OCI-LY7 (cell line): ENCODE results near the gene SCARB1. TPM values are rescaled to one million over a fixed set of nuclear protein-coding genes. Genes with fewer than 3 reads are reported as not detected.

Source experiments
- BruUV-seq: library from RNA; stranded (reverse); fragments of 400-500 nt; replicated peaks from 2 replicates; lab custom pipeline; 2021; lab: Mats Ljungman, UMichigan
- CTCF ChIA-PET: fragments of 300-600 bp; sonication (Branson Sonifier 250); formaldehyde crosslinking; loops from one replicate; lab custom pipeline; 2022; ENCODE audit warnings: antibody characterized with exemption; ENCODE audit not compliant: unreplicated experiment; lab: Charles Lee
- POLR2A ChIA-PET: fragments of 300-600 bp; sonication (Branson Sonifier 250); formaldehyde crosslinking; loops from one replicate; lab custom pipeline; 2022; ENCODE audit warnings: antibody characterized with exemption; lab: Charles Lee
- DNase-seq: peaks from one replicate; pipeline ENCODE4 v3.0.0-alpha.2; 2015; ENCODE audit warnings: low spot score
- H2AFZ ChIP-seq: fragments of 200-600 bp; sonication (generic), shearing (Covaris generic); 2 replicates; pipeline ENCODE4 v1.6.1; 2014; ENCODE audit warnings: mild to moderate bottlenecking, antibody characterized with exemption, low read length, moderate library complexity
- H3K27ac ChIP-seq: fragments of 200-600 bp; sonication (generic); 2 replicates; pipeline ENCODE4 v1.5.1; 2014; ENCODE audit warnings: mixed run types, low read depth, mild to moderate bottlenecking, moderate library complexity, low read length, inconsistent platforms; ENCODE audit not compliant: poor library complexity, severe bottlenecking
- H3K36me3 ChIP-seq: fragments of 200-600 bp; sonication (generic); 2 replicates; pipeline ENCODE4 v1.6.1; 2014; ENCODE audit warnings: mild to moderate bottlenecking, antibody characterized with exemption, low read length, moderate library complexity, mixed read lengths; ENCODE audit not compliant: insufficient read depth
- H3K4me1 ChIP-seq: fragments of 200-600 bp; sonication (generic); 2 replicates; pipeline ENCODE4 v1.5.1; 2014; ENCODE audit warnings: mild to moderate bottlenecking, low read length; ENCODE audit not compliant: insufficient read depth, poor library complexity, severe bottlenecking
- H3K4me2 ChIP-seq: fragments of 200-600 bp; sonication (generic); 2 replicates; pipeline ENCODE4 v1.6.1; 2014; ENCODE audit warnings: mild to moderate bottlenecking, low read length
- H3K4me3 ChIP-seq: fragments of 200-600 bp; sonication (generic); 2 replicates; pipeline ENCODE4 v1.5.1; 2014; ENCODE audit warnings: mild to moderate bottlenecking, low read depth, low read length; ENCODE audit not compliant: poor library complexity, severe bottlenecking
- H3K79me2 ChIP-seq: fragments of 200-600 bp; sonication (generic); 2 replicates; pipeline ENCODE4 v1.6.1; 2016; ENCODE audit warnings: low read depth, mild to moderate bottlenecking, low read length, moderate library complexity, mixed read lengths; ENCODE audit not compliant: insufficient read depth
- H3K9me2 ChIP-seq: fragments of 200-600 bp; sonication (generic); 2 replicates; pipeline ENCODE4 v1.6.1; 2016; ENCODE audit warnings: mild to moderate bottlenecking, low read length, mixed read lengths; ENCODE audit not compliant: insufficient read depth
- H3K9me3 ChIP-seq: fragments of 200-600 bp; sonication (generic); 2 replicates; pipeline ENCODE4 v1.6.1; 2014; ENCODE audit warnings: mild to moderate bottlenecking, mixed run types, low read length, mixed read lengths
- H4K20me1 ChIP-seq: fragments of 200-600 bp; sonication (generic); 2 replicates; pipeline ENCODE4 v1.6.1; 2014; ENCODE audit warnings: mild to moderate bottlenecking, antibody characterized with exemption, low read length, moderate library complexity, mixed read lengths; ENCODE audit not compliant: insufficient read depth
- CTCF ChIP-seq: fragments of 200-600 bp; sonication (generic); conservative IDR thresholded peaks from 2 replicates; pipeline ENCODE4 v1.5.1; 2014; ENCODE audit warnings: mild to moderate bottlenecking, antibody characterized with exemption, low read length, moderate library complexity, mixed read lengths
- EZH2phosphoT487 ChIP-seq: fragments of 200-600 bp; sonication (generic); IDR thresholded peaks from 2 replicates; pipeline ENCODE4 v1.6.1; 2018; ENCODE audit warnings: low read depth, borderline replicate concordance, mild to moderate bottlenecking, mixed run types, antibody characterized with exemption, low read length, moderate library complexity, mixed read lengths
- intact Hi-C: fragments of 100-400 bp; cut with micrococcal nuclease; formaldehyde crosslinking; loops from one replicate; pipeline ENCODE4 v1.10.0; 2022; ENCODE audit not compliant: unreplicated experiment
- total RNA-seq, 2 experiments: library from RNA; depleted of rRNA in 1 of 2; stranded (reverse); fragments of >200 nt in 1 of 2; shearing (Covaris generic) in 1 of 2; gene quantifications; 2 replicates each; pipeline ENCODE4 v1.2.3, GENCODE V29; 2014 to 2022

Gene SCARB1
- total RNA-seq, 2 experiments from 2014 or later: 42.9 to 112 TPM

GRCh38 chr12:124821252-124822200, 42.1 kb downstream of the SCARB1 start:
- no TSS peak for BruUV-seq
- no peak for DNase-seq
- no peak overlapping the region for H3K4me3 ChIP-seq
- no peak overlapping the region for H3K27ac ChIP-seq
- H3K9me3 ChIP-seq: no peaks in the 10 kb centered on the region
- H3K36me3 ChIP-seq: peaks cover 6% of the 10 kb centered on the region; the same call in 1 of the 2 replicates
- no peaks in the 10 kb centered on the region for H4K20me1 ChIP-seq
- intact Hi-C loops: no loop called here
- H3K4me1 ChIP-seq: no peaks in the 10 kb centered on the region
- no peak overlapping the region for H2AFZ ChIP-seq
- ChIA-PET CTCF (no interaction called here), POLR2A (no interaction called here)
- peaks cover 8% of the 10 kb centered on the region for H3K79me2 ChIP-seq
- no peak for TF ChIP-seq EZH2phosphoT487
- TF ChIP-seq CTCF: no peak
- H3K9me2 ChIP-seq: no peaks in the 10 kb centered on the region
- no peak overlapping the region for H3K4me2 ChIP-seq

DNA sequence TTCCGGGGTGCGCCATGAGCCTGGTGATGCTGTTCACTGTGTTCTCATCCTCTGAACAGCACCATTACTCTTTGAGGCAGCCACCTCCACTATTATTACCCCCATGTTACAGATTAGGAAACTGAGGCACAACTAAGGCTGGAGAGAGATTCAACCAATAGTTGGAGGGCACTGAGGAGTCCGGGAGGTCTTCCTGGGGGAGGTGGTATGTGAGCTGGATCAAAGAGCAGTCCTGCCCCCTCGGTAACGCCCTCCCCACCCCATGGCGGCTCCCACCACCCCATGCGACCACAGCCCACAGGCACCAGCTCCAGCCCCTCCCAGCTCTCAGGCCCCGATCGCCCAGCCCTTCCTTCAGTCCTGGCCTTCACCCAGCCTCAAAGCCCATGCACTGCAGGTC, 43.5 kb downstream of the SCARB1 start:
- Histone ChIP-seq H3K27ac (no peak overlapping the region), H3K4me3 (no peak overlapping the region), H3K79me2 (peaks cover 8% of the 10 kb centered on the region), H4K20me1 (no peaks in the 10 kb centered on the region), H3K4me1 (no peaks in the 10 kb centered on the region), H3K36me3 (peaks cover 12% of the 10 kb centered on the region; the same call in 1 of the 2 replicates), H2AFZ (no peak overlapping the region), H3K9me3 (no peaks in the 10 kb centered on the region), H3K9me2 (no peaks in the 10 kb centered on the region), H3K4me2 (no peak overlapping the region)
- intact Hi-C loops: no loop called here
- CTCF ChIA-PET: interaction anchor here (0.5 kb wide), 1 partner anchor 17 kb away, joined by 3 read pairs; no protein-coding TSS in a partner anchor
- no peak for DNase-seq
- no TSS peak for BruUV-seq
- POLR2A ChIA-PET: interaction anchor here (0.6 kb wide), 1 partner anchor 56 kb away, joined by 3 read pairs; no protein-coding TSS in a partner anchor
- TF ChIP-seq CTCF (no peak), EZH2phosphoT487 (no peak)

- H3K36me3 ChIP-seq: peaks cover 19% of the 10 kb centered on the region
- H3K79me2 ChIP-seq: peaks cover 8% of the 10 kb centered on the region
- H3K4me3 ChIP-seq: no peak overlapping the region
- no peak overlapping the region for H3K27ac ChIP-seq
- no TSS peak for BruUV-seq
- no peaks in the 10 kb centered on the region for H3K4me1 ChIP-seq
- ChIA-PET POLR2A (interaction anchor here (0.6 to 0.8 kb wide), 2 partner anchors 8 to 55 kb away, joined by 3 read pairs; no protein-coding TSS in a partner anchor), CTCF (no interaction called here)
- H3K4me2 ChIP-seq: no peak overlapping the region
- no peaks in the 10 kb centered on the region for H4K20me1 ChIP-seq
- DNase-seq: no peak
- no peak for TF ChIP-seq CTCF
- TF ChIP-seq EZH2phosphoT487: no peak
- no peaks in the 10 kb centered on the region for H3K9me2 ChIP-seq
- intact Hi-C loops: no loop called here
- H3K9me3 ChIP-seq: no peaks in the 10 kb centered on the region
- no peak overlapping the region for H2AFZ ChIP-seq
Measured at GRCh38 chr12:124819525-124819924, 44.1 kb downstream of the SCARB1 start.
